Measurements from ENCODE around the gene DNAH17. TPM values are rescaled to one million over a fixed set of nuclear protein-coding genes. Genes with fewer than 3 reads are reported as not detected.
"Not testable (repeated sequence)": the region's sequence is repeated elsewhere in the genome, so short reads cannot be mapped to it uniquely, and the experiment has no call there.

DNAH17 gene
- total RNA-seq, 1 donor from 2014 or later: not detected

DNA sequence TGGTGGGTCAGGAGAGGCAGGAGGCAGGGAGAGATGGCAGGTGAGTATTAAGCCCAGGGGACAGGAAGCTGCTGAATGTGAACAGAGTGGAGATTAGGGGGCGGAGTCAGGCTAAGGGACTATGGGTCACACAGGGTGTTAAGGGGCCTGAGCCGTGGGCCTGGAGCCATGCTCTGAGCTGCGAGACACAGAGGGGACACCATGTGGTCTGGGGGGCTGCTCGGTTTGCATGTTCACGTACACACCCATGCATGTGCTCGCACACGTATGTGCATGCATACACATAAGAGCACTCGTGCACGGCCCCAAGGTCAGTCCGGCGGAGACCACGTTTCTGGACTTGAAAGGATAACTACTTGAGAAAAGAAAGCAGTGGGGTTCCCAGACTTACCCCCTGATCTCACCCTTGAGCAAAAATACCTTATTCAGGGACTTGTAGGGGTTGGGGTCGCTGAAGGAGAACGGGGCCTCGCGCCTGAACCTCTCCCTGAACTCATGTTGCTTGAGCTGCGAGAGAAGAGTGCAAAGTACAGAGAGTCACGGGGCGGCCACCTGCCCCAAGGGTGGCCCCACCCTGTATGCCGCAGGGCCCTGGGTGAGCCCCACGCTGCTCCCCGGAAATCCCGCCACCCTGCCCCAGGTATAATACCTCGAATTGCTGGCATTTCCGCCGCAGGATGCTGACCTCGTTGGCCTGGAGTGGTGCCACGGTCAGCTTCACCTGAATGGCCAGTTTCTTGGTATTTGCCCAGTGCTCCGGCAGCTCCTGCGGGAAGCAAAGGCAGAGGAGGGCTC is 50.8 kb downstream of the DNAH17 start:
- intact Hi-C loops (cut with micrococcal nuclease): no loop called here

DNA sequence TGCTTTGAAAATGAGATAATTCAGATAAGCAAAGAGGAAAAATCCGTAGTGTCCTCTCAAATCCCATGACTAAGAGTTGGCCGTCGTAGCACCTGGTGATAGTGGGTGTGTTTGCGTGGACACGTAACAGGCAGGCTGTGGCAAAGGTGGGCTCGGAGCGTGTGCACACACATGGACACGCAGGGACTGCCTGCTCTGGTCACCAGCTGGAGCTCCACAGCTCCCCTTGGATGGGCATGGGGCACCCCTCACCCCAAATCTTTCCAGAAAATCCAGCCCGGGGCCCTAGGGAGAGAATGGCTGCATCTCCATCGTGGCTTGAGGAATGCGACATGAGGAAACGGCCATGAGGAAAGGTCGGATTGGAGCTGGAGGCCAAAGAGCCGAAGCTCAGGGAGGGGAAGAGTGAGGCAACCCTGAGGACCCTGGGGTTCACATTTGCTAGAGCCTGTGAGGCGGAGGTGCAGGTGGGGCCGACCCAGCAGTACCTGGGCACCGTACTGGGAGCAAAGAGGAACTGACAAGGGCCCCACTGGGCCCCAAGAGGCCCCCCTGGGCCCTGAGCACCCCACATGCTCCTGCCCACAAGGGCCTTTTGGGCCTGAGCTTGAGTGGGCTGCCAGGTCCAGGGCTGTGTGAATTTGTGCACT is 51.6 kb downstream of the DNAH17 start:
- intact Hi-C loops (cut with micrococcal nuclease): no loop called here

DNA sequence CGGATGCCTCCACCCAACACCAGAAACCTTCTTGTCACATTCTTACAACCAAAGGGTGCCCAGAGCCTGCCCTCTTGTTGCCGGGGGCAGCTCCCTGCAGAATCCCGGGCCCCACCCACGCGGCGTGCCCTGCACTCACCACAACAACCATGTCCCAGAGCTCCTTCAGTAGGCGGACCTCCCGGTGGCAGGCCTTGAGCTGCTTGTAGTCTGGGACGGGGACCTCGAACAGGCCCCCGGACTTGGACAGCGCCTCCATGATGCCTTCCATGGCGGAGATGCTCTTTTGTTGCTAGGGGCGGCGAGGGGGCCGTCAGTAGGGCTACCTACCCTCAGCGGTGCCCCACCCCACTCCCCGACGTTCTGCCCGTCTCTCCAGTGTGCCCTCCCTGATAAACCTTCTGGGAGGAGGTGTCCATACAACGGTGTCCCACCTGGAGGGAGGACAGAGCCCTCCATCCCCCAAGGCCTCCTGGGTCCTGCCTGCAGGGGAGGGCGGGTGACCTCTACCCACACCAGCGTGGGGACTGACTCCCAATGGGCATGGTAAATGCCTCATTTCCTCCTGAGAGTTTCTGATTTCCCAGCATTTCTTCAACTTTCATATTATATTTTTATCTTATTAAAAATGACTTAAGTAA is 52.2 kb downstream of the DNAH17 start:
- intact Hi-C loops (cut with micrococcal nuclease): no loop called here

DNA sequence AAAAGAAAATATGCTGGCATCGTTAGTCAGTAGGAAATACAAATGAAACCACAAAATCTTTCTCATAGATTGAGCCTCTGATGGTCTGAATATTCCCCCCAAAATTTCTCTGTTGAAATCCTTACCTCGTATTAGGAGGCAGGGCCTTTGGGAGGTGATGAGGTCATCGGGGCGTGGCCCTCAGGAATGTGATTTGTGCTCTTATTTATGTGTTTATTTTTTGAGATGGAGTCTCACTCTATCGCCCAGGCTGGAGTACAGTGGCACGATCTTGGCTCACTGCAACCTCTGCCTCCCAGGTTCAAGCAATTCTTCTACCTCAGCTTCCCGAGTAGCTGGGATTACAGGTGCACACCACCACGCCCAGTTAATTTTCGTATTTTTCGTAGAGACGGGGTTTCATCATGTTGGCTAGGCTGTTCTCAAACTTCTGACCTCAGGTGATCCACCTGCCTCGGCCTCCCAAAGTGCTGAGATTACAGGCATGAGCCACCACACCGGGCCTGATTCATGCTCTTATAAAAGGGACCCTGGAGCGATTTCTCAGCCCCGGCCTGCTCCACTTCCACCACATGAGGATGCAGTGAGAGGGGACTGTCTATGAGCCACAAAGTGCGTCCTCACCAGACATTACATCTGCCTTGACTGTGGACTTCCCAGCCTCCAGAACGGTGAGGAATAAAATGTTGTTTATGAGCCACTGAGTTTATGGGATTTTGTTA is 53.1 kb downstream of the DNAH17 start:
- intact Hi-C loops (cut with micrococcal nuclease): no loop called here

DNA sequence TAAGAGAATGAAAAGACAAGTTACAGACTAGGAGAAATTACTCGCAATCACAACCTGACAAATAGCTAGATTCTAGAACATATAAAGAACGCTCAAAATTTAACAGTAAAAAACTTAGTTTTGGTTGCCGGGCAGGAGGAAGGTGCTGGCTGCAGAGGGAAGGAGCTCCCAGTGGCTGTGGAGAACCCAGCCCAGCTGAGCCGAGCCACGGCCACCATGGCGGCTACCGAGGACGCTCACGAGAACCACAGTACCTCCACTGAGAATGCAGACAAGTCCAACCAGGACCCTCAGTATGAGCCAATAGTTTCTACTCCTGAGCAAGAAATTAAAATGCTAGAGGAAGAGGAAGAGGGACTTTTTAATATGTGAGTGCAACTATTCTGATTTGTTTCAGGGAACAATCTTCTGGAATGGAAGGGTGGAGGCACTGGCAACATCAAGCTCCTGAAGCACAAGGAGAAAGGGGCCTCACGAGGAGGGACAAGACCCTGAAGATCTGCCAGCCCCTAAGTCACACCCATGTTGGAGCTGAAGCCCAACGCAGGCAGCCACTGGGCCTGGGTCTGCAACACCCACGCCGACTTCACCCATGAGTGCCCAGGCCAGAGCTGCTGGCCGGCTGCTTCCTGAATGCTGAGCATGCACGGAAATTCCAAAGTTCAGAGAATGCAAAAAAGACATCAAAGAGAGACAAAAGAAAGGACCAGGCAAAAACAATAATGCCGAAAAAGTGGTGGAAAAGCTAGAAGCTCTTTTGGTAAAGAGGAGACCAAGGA is 55.0 kb downstream of the DNAH17 start:
- intact Hi-C loops (cut with micrococcal nuclease): no loop called here

DNA sequence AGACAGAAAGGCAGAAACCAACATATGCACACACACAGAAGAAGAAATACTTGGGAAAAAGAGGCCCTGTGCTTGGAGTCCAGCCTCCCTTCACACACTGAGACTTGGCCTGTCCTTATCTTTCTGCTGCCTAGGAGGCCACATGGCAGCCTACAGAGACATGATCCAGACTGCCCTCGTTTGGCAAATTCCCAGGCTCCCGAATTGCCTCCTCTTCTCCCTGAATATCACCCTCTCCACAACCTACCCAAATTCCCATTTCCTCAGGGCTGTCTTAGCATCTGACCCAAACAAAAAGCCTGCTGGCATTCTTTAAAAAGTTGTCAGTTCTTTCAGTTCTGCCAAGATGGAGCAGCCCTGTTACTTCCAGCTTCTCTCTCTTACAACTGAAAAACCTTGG is 59.8 kb downstream of the DNAH17 start:
- intact Hi-C loops (cut with micrococcal nuclease): no loop called here

DNA sequence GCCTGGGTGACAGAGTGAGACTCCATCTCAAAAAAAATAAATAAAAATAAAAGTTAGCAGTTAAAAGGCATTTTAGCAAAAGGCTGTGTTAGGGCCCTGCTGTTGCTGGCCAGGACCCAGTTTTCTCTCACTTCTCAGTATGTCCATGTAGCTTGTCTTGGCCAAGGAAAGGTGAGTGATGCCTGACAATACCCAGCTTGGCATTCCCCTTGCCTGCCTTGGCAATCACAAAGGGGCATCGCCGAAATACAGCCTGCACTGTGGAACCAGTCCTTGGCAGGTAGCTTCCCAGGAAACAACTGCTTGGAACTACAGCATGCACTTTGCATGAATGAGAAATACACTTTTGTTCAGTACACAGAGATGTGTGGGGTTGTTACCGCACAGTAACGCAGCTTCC is 61.7 kb downstream of the DNAH17 start:
- intact Hi-C loops (cut with micrococcal nuclease): no loop called here

DNA sequence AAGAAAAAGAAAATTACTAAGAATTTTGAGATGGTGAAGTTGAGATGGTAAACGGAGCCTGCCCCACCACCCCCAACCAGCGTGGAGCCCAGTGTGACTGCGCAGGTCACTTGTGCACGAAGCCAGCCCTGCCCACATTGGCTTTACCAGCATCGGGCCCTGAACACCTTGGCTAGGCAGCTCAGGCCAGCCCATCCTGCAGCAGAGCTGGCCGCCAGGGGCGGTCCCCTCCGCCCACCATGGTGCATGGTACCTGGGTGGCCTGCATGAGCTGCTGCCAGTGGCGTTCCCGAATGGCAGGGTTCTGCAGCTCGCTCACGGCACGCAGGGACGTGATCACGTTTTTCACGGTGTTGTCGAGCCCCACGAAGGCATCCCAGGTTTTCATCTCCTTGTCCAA is 62.7 kb downstream of the DNAH17 start:
- intact Hi-C loops (cut with micrococcal nuclease): no loop called here

DNA sequence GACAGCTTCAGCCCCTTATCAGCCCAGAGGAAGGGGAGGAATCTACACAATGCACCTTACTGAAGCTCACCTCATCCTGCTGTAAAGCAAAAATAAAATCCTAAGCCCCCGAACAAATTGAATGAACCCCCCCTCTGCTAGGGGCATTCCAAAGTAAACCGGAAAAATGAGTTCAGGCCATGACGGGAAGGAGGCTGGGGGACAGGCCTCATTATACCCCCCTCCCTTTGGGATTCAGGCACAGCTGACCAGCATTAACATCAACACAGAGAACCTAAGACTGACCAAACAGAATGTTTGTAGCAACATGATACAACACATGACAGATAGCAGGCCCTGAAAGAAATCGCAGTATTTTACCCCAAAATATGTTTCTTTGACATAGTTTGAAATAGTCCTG is 64.2 kb downstream of the DNAH17 start:
- intact Hi-C loops (cut with micrococcal nuclease): no loop called here

DNA sequence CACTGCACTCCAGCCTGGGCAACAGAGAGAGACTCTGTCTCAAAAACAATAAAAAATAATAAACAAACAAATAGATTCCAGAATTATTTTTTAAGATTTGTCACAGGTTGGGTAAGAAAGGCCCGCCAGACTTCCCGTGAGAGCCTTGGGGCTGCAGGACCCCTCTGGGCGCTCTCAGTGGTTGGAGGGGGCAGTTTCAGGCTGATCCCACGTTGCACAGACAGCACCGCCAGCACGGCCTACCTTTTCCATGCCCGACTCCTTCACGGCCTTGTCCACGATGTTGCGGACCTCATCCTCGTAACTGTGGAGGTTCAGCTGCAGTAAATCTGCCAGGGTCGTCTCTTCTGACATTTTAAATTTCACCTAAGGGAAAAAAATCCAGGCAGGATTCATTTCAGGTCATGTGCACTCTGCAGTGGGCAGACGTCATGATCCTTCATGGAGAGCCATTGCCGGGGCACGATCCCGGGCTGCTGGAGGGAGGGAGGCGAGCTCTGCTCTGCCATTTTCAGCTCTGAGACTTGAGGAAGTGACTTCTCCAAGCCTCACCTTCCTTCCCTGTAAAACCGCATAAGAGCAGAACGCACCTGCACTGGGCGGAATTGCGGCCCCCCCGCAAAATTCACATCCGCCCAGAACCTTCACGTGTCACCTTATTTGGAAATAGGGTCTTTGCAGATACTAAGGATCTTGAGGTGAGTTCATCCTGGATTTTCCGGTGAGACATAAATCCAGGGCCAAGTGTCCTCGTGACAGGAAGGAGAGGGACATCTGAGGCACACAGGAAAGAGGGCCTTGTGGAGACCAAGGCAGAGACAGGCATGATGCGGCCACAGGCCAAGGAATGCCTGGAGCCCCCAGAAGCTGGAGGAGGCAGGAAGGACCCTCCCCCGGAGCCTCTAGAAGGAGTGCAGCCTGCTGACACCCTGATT is 66.8 kb downstream of the DNAH17 start:
- intact Hi-C loops (cut with micrococcal nuclease): no loop called here

DNA sequence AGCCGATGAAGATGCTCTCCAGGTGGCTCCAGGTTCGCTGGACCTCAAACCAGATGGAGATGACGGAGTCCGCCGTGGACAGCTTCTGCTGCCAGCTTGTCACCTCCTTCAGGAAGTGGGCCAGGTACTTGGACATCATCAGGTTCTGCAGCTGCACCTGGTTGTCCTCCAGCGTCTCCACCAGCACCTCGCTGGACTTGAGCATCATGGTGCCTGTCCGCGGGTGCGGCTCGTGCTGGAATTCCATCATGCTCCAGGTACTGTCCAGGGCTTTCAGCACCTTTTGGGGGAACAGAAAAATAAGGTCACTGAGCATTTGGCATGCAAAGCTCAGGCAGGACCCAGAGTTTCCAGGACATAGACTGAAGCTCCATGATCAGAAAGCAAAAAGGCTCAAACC is 69.7 kb downstream of the DNAH17 start:
- intact Hi-C loops (cut with micrococcal nuclease): no loop called here

DNA sequence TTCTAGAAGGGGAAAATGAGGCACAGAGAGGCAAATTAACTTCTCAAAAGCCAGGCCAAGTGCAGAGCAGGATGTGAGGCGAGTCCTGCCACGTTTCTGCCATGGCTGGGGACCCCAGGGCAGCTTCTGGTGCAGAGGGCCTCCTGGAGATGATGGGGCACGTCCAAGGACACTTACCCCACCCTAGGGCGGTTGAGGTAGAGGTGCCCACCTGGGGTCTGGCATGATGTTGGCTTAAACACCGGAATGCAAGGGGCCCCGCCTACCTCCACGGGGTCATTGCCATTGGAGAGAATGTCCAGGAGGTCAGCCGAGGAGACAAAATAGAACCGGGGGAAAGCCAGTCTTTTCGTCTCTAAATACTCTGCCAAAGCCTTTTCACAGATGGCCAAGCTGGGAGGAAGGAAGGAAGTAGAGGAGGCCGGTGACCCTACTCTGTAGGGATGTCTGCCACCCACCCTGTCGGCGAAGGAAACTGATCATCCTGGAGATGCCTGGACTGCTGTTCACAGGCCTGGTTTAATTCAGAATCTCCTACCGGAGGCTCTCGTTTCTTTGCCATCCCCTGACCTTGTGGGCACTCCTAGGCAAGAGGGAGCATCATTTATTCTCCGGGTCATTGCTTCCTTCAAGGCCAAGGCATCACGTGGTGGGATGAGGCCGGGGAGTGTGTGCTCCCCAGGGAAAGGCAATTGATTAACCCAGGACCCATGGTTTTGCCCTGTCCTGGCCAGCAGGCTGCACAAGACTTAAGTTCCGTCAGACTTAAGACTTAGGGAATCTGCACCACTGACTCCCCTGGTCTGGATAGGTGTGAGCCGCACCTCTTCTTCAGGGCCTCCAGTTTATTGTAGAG is 70.5 kb downstream of the DNAH17 start:
- intact Hi-C loops (cut with micrococcal nuclease): no loop called here

DNA sequence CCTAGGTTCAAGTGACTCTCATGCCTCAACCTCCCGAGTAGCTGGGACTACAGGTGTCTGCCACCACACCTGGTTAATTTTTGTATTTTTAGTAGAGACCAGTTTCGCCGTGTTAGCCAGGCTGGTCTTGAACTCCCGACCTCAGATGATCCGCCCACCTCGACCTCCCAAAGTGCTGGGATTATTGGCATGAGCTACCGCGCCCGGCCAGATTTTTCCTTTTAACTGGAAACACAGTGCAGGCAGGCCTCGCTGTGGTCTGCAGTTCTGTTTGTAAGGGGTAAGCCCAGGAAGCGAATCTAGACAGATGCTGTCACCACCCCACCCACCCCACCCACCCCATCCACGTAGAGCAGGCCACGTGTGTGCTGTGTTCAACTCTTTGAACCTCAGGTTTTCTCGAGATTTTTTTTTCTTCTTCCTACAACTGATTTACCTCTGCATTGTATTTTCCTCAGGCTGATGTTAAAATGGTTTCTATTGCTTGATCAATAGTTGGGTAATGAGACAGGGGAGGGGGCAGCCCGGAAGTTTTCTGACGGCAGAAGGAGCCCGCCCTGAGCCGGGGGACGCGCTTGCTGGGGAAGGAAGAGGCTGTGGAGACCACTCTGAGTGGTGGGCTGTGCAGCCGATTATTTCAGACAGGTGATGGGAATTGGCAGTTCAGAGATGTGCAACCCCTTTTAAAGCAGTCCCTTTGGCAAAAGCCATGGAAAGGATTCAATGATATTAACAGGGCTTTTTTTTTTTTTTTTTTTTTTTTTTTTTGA is 72.9 kb downstream of the DNAH17 start:
- intact Hi-C loops (cut with micrococcal nuclease): no loop called here

DNA sequence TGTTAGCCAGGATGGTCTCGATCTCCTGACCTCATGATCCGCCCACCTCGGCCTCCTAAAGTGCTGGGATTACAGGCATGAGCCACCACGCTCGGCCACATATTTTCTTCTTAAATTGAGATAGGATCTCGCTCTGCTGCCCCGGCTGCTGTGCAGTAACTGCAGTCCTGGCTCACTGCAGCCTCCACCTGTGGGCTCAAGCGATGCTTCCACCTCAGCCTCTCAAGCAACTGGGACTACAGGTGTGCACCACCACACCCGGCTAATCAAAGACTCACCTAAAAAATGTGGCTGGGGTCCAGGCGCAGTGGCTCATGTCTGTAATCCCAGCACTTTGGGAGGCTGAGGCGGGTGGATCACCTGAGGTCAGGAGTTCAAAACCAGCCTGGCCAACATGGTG is 73.8 kb downstream of the DNAH17 start:
- intact Hi-C loops (cut with micrococcal nuclease): not testable (repeated sequence)

DNA sequence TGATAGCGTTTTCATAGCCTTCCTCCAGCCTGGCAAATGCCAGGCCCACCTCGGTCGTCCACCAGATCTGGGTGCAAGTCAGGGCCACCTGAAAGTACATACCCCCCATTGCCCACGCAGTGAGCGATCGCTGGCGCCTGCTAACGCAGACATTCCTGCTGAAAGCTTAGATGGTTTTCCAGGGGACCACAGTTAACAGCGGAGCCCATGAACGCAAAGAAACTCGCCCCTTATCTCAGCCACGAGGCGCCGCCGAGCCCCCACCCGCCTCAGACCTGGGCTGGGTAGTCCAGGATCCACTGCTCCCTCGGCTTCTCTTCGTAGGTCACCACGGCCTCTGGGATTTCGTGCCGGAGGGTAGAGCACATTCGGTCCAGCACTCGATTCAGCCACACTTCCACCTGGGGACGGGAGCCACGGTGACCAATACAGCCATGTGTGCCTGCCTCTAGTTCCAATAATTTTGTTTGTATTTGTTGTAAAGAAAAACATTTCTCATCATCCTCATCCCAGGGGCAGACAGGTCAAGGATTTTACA is 74.5 kb downstream of the DNAH17 start:
- intact Hi-C loops (cut with micrococcal nuclease): no loop called here

DNA sequence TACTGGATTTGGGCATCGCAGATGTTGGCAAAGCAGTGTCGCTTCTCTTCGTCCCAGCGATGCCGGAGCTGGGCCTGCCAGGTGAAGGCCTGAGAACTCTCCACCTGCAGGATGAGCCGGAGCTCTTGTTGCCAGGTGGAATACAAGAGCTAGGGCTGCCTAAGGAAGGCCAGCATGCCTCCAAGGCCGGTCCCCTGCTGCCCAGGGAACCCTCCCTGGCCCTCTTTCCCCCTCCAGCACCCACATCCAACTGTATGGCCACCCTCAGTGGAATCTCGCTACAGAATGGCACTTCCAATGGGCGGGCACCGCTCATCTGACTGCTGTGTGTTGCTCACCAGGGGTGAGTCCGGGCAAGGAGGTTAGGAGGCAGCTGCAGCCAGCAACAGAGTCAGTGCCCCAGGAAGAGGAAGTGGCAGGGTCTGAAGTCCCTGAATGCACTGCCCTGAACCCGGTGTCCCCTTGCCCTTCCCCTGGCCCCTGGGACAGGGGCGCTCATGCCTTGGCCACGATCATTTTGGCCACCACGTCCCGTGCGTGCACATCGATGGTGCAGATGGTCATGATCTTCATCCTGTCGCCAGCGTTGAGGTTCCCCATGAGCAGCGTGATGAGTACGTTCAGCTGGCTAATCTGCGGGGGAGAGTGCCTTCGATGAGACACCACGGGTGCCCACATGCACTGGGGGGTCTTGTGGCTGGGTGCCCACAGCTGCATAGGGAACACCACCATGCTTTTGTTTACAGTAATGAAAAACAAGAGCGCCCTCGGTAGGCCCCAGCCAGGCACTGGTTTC is 75.8 kb downstream of the DNAH17 start:
- intact Hi-C loops (cut with micrococcal nuclease): no loop called here

DNA sequence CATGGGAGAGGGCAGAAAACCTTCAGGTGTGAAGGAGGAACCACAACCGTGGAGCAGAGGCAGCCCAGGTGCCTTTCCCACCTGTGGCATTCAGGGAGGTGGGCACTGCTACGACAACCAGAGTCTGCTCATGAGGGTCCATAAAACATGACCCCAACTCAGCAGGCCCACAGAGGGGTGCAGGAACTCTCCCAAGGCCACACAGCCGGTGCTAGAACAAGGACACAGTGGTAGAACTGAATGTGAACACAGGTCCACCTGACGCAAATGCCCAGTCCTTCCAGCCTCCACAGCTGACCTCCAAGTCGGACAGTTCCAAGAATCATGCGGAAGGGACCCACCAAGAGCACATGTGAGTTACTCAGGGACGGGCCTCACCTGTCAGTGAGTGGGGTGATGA is 76.4 kb downstream of the DNAH17 start:
- intact Hi-C loops (cut with micrococcal nuclease): no loop called here

All from T-helper 2 cell treated with Interferon-gamma antibody and Interleukin-4, amounts not matched to agents 100 ng/mL and 5 ng/mL, for 36 hours (primary cell).